Cardiac muscle cell (in vitro differentiated cells and primary cell): ENCODE measurements around the gene FAM174B. TPM values are rescaled to one million over a fixed set of nuclear protein-coding genes. Genes with fewer than 3 reads are reported as not detected.

Source experiments
- DNase-seq, 2 donors: peaks; one replicate each; pipeline versions ENCODE4 v3.0.0 to v3.0.0-alpha.2; 2010 to 2017; ENCODE audit warnings: low read depth in 1 of 2, low spot score in 1 of 2
- H3K27ac ChIP-seq: fragments of 200-600 bp; sonication (generic); 2 replicates; pipeline ENCODE4 v1.5.1; 2016
- H3K27me3 ChIP-seq: fragments of 200-600 bp; sonication (generic); 2 replicates; pipeline ENCODE4 v1.6.0; 2016; ENCODE audit warnings: control low read depth
- H3K36me3 ChIP-seq: fragments of 200-600 bp; sonication (generic); 2 replicates; pipeline ENCODE4 v1.5.1; 2016; ENCODE audit warnings: control low read depth
- H3K4me1 ChIP-seq: fragments of 200-600 bp; sonication (generic); 2 replicates; pipeline ENCODE4 v1.8.1; 2017; ENCODE audit warnings: low read depth, mild to moderate bottlenecking, mixed run types
- H3K4me3 ChIP-seq: fragments of 200-600 bp; sonication (generic); 2 replicates; pipeline ENCODE4 v1.5.1; 2016; ENCODE audit warnings: mild to moderate bottlenecking
- H3K9me3 ChIP-seq: fragments of 200-600 bp; sonication (generic); 2 replicates; pipeline ENCODE4 v1.5.1; 2017; ENCODE audit warnings: low read depth, mild to moderate bottlenecking, control low read depth
- CTCF ChIP-seq: IDR thresholded peaks from 2 replicates; pipeline ENCODE4 v1.5.1; 2012; ENCODE audit warnings: low read depth, mild to moderate bottlenecking, low read length
- polyA plus RNA-seq: library from polyadenylated mRNA; unstranded; fragments of >200 nt; fragmentation: Nextera tagmentation; extraction: Ambion mirVana; gene quantifications from 2 replicates; pipeline ENCODE4 v1.2.1, GENCODE V29; 2016
- total RNA-seq: library from RNA; depleted of rRNA; stranded (reverse); fragments of >200 nt; gene quantifications from 2 replicates; pipeline ENCODE4 v1.2.3, GENCODE V29; 2016

Gene FAM174B
- total and polyA plus RNA-seq, 2 experiments from 2014 or later: 9.3 to 30.2 TPM

DNA sequence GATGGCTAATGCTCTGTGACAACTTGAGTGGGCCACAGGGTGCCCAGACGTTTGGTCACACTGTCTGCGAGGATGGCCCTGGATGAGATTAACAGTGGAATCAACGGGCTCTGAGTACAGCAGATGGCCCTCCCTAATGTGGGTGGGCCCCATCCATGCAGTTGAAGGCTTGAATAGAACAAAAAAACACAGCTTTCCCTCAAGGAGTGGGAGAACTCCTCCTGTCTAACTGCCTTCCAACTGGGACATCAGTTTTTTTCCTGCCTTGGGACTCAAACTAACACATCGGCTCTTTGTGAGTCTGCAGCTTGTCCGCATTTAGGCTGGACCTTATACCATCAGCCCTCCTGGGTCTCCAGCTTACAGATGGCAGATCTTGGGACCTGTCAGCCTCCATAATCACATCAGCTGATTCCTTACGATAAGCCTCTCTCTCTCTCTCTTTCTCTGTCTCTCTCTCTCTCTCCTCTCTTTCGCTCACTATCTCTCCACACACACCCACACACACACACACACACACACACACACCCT is 20.8 kb downstream of the FAM174B start:
- no peak for DNase-seq
- no peaks in the 10 kb centered on the region for H3K4me1 ChIP-seq
- H3K27ac ChIP-seq: no peak overlapping the region
- no peak overlapping the region for H3K4me3 ChIP-seq
- H3K9me3 ChIP-seq: no peaks in the 10 kb centered on the region
- no peak for TF ChIP-seq CTCF
- H3K36me3 ChIP-seq: peaks cover 3% of the 10 kb centered on the region
- no peaks in the 10 kb centered on the region for H3K27me3 ChIP-seq

DNA sequence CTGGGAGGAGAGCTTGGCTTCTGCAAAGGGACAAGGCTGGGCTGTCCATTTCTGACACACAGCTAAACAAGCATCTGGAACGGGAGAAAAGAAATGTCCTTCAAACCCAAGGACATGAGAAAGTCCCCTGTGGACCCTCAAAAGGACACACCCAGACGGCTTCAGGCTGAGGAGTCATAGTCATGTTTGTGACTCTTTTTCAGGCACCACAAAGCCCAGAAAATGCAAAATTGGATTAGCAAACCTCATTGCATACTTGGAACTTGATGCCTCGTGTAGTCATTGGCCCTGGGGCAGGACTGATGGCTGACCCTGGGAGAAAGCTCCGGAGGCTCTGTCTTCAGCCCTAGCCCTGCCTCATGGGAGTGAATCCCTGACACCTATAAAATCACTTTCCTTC is 21.5 kb downstream of the FAM174B start:
- H3K4me3 ChIP-seq: no peak overlapping the region
- no peaks in the 10 kb centered on the region for H3K9me3 ChIP-seq
- no peaks in the 10 kb centered on the region for H3K4me1 ChIP-seq
- DNase-seq: no peak
- peaks cover 3% of the 10 kb centered on the region for H3K36me3 ChIP-seq
- H3K27me3 ChIP-seq: no peaks in the 10 kb centered on the region
- TF ChIP-seq CTCF: no peak
- H3K27ac ChIP-seq: no peak overlapping the region

DNA sequence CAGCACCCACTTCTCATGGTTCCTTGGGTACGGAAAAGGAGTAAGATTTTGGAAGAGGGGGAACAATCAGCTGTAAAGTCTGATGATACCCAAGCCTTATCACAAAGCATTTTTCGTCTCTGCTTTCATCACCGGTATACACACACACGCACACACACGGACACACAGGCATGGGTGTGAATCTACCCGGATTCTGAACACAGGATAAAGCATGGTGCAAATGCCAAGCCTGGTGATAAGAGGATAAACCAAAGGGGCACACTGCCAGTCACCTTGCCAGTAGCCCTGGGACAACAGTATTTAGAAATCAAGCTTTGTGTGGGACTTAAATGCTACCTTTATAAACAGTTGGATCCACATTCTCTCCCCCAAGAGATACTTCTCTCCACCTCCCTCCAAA is 22.2 kb downstream of the FAM174B start:
- H3K4me3 ChIP-seq: no peak overlapping the region

GRCh38 chr15:92633001-92633400 is 22.6 kb downstream of the FAM174B start:
- H3K36me3 ChIP-seq: peaks cover 3% of the 10 kb centered on the region
- H3K9me3 ChIP-seq: no peaks in the 10 kb centered on the region
- H3K4me1 ChIP-seq: no peaks in the 10 kb centered on the region
- DNase-seq: no peak
- TF ChIP-seq CTCF: no peak
- no peaks in the 10 kb centered on the region for H3K27me3 ChIP-seq
- no peak overlapping the region for H3K4me3 ChIP-seq
- no peak overlapping the region for H3K27ac ChIP-seq

More for the DNA sequence above, 22.2 kb downstream of the FAM174B start:
- Histone ChIP-seq H3K36me3 (peaks cover 3% of the 10 kb centered on the region), H3K9me3 (no peaks in the 10 kb centered on the region), H3K27ac (no peak overlapping the region), H3K27me3 (no peaks in the 10 kb centered on the region), H3K4me1 (no peaks in the 10 kb centered on the region)
- no peak for DNase-seq
- no peak for TF ChIP-seq CTCF

GRCh38 chr15:92631721-92632120 is 23.9 kb downstream of the FAM174B start:
- DNase-seq: no peak
- H3K4me3 ChIP-seq: no peak overlapping the region
- H3K27me3 ChIP-seq: no peaks in the 10 kb centered on the region
- H3K4me1 ChIP-seq: no peaks in the 10 kb centered on the region
- H3K27ac ChIP-seq: no peak overlapping the region
- TF ChIP-seq CTCF: no peak
- H3K36me3 ChIP-seq: peaks cover 3% of the 10 kb centered on the region
- H3K9me3 ChIP-seq: no peaks in the 10 kb centered on the region
